Measurements from ENCODE around the gene GPR152.
A peak's percentile ranks its signal among the peaks of the same experiment; 100 is the strongest.

Gene GPR152

DNA sequence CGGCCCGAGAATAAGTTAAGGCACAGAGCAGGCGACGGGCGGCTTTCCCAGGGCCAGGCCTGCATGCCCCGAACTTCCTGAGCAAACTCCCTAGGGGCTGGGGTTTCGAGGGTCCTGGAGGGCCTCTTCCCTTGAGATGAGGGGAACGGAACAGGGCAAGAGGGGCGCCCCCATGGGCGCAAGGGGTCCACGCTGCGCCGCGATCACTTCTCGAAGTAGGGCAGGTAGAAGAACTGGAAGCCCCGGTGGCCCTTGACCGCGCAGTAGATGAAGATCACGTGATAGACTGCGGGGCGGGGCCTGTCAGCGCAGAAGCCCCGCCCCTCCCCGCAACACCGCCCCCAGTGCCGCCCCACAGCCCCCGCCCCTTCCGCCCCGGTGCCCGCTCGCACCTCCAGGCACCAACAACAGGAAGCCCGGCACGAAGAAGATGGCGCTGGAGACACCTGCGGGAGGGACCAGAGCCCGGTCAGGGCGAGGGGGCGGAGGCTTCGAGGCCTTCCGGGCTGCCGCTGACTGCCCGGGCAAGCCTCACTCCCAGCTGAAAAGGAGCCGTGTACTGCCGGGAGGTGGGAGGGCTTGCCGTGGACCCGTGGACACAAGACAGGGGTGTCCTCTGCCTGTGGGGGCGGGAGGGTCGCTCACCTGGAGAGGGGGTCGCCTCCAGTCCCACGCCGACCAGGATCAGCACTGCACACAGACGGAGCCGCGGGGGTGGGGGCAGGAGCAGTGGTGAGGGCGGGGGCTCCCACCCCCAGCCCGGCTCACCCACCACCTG is 12.1 kb upstream of the GPR152 start:
- DNase-seq, result peak; percentile 97

GRCh38 chr11:67463680-67464410 is 11.3 kb upstream of the GPR152 start:
- no peak for DNase-seq

GRCh38 chr11:67463186-67463585 is 10.7 kb upstream of the GPR152 start:
- no peak for DNase-seq

DNA sequence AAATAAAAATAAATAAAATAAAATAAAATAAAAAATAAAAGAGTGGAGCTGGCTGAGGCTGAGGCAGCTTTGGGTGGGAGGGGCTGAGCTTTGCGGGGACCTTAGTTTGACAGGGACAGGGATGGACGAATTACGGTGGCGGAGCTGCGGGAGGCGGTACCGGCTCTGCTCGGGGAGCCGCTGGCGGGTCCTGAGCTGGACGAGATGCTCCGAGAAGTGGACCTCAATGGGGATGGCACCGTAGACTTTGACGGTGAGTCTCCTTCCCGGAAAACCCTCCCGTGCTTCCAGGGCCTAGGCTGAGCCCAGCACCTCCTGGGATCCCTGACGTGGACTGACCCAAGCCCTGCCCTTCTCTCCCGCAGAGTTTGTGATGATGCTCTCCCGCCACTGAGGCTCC is 5.7 kb upstream of the GPR152 start:
- DNase-seq, result no peak

- no peak for DNase-seq
Observed at GRCh38 chr11:67457453-67457852, 4.9 kb upstream of the GPR152 start.

DNA sequence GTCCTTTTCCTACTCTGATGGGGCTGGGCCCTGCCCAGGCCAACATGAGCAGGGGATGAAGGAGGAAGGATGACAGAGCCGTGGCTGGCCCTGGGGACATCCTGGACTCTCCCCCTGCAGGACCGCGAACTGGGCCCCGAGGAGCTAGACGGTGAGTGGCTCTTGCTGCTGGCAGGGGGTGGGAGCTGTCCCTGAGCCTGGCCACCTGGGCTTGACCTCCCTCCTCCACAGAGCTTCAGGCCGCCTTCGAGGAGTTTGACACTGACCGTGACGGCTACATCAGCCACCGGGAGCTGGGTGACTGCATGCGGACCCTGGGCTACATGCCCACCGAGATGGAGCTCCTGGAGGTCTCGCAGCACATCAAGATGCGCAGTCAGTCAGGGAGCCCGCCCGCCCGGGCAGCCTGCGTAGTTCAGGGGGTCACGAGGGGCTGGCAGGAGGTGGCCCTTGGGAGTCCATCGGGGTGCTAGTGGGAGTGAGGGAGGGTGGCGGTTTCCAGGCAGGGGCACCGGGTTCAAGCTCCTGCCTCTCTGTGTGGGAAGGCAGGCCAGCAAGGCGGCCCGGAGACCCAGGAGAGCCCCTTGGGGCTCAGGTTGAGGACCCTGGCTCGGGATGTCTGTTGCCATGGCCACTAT is 3.7 kb upstream of the GPR152 start:
- no peak for DNase-seq

GRCh38 chr11:67455054-67455453 is 2.5 kb upstream of the GPR152 start, which contains the start of gene CABP4:
CABP4 (plus strand) TSS chr11:67455354; CDS start chr11:67455424, 70 bp downstream.
- DNase-seq, result no peak

DNA sequence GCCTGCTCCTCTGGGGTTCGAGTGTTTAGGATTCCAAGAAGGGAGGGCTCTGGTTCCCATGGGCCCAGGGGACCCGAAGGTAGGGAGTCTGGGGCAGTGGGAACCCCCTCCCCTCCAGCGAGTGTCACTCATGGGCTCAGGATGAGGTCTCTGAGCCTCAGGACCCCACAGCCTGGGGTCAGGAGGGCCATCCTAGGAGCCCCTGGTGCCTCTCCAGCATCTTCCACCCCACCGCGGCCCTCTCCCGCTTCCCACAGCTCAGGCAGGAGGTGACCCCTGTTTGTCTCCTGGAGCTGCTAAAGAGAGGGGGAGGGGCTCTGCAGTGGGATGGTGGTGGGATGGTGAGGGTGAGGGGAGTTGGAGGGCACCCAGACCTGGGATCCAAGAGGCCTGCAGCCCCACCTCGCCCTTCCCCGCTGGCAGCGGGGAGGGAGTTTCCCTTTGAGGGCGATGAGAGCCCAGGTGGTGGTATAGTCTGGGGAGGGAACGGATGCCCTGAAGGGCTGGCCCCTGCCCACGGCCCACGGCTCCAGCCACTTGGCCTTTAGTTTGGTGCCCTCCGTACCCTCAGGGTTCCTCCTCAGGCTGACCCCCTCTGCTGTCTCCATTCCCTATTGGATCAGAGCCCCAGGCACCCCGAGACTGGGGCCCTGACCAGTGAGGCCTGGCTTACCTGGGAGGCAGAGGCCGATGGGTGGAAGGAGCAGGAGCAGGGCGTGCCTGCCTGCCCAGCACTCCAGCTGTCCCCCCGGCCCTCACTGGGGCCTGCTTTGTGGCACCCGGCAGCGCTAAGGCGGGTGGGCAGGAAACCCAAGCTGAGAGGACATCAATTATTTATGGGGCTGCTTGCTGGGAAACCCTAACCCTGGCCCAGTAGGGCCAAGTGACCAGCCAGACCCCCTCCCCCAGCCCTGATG is 1.5 kb upstream of the GPR152 start:
- DNase-seq, result no peak

DNA sequence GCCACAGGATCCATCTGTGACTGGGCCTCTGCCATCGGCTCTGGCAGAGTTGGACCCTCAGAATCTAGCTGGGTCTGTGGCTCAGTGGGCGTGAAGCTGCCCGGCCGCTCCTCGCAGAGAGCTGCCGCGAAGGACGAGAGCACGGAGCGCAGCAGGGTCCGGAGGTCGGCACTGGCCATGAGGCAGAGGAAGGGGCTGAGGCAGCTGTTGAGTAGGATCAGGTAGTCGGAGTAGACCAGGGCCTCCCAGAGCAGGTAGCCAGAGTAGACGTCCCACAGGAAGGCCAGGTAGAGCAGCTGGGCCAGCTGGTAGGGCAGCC is 912 bp downstream of the GPR152 start:
- DNase-seq, result no peak

GRCh38 chr11:67450796-67451657 is 1.5 kb downstream of the GPR152 start:
- no peak for DNase-seq

DNA sequence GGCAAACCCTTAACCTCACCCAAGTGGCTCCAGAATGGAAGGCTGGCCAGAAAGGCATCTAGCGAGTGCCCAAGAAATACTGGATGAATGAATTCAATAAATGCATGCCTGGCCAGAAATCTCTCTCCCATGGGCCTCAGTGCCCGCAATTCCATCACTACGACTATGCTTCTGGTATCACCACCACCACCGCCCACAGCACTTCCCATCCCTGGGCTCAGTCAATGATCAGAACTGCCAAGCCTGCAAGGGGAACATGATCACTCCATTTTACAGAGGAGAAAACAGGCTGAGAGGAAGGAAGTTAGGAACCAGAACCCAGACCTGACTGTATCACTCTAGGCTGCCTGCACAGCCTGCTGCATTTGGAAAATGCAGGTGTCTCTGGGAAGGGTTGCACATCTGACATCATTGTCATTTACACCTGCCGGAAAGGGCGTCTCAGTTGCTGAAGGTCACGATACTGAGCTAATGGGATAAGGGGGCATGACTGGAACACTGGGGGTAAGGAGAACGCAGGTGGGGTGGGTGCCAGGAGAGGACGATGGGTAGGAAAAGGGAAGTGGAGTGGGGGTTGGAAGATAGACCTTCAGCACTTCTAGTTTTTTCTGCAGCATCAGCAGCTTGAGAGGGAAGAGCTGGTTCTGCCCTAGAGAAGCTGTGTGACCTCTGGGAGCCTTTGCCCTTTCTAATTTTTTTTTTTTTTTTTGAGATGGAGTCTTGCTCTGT is 3.2 kb downstream of the GPR152 start:
- no peak for DNase-seq

DNA sequence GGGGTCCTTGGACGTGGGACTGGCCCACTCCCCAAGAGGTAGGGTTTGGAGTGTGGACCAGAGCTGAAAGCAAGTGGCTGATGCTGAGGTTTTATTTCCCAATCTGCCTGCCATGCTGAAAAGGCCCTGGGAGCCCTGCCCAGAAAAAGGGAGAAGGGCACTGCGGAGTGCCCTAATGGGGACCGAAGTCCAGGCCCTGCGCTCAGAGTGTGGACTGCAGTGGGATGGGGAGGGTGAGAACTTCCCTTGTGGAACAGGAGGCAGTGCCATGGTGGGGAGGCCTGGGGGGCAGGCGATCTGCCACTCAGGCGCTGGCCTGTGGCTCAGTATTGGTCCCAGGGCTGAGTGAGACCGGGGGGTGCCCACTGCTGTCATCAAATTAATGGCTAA is 4.3 kb downstream of the GPR152 start:
- DNase-seq, result no peak

- DNase-seq, result no peak
Observed at GRCh38 chr11:67445515-67445914, 7.0 kb downstream of the GPR152 start.

GRCh38 chr11:67442504-67443404 is 9.8 kb downstream of the GPR152 start:
- DNase-seq, result no peak

GRCh38 chr11:67441731-67442351 is 10.7 kb downstream of the GPR152 start:
- no peak for DNase-seq

GRCh38 chr11:67441098-67441563 is 11.4 kb downstream of the GPR152 start:
- DNase-seq, result no peak

GRCh38 chr11:67440229-67441097 is 12.1 kb downstream of the GPR152 start:
- peak; percentile 71 for DNase-seq

All from activated effector memory CD4-positive, alpha-beta T cell treated with anti-CD3 and anti-CD28 coated beads, Interleukin-2, amount 50 U/mL, for 16 hours (primary cell).